GM21528 (cell line): Measurements from ENCODE around the gene MAP1B.

ENCODE experiments used
- ATAC-seq: cut with Tn5 transposase; IDR thresholded peaks from one replicate; pipeline ENCODE4 v1.9.1; 2021; ENCODE audit warnings: mild to moderate bottlenecking, moderate library complexity; ENCODE audit not compliant: unreplicated experiment, low FRiP score

The MAP1B gene

GRCh38 chr5:72184408-72184807, 77.1 kb downstream of the MAP1B start:
- no peak for ATAC-seq

GRCh38 chr5:72185496-72186329, 78.4 kb downstream of the MAP1B start:
- no peak for ATAC-seq

GRCh38 chr5:72187388-72188075, 80.3 kb downstream of the MAP1B start:
- no peak for ATAC-seq

- ATAC-seq, result no peak
Observed at GRCh38 chr5:72188166-72188565, 80.9 kb downstream of the MAP1B start.

GRCh38 chr5:72189146-72189545, 81.9 kb downstream of the MAP1B start:
- no peak for ATAC-seq

- no peak for ATAC-seq
Observed at GRCh38 chr5:72191404-72191803, 84.1 kb downstream of the MAP1B start.

- peak; percentile 84 for ATAC-seq
Observed at GRCh38 chr5:72194846-72195245, 87.6 kb downstream of the MAP1B start.

GRCh38 chr5:72195581-72195980, 88.3 kb downstream of the MAP1B start:
- ATAC-seq, result no peak

- ATAC-seq, result no peak
Observed at GRCh38 chr5:72197393-72197792, 90.1 kb downstream of the MAP1B start.

- no peak for ATAC-seq
Observed at GRCh38 chr5:72199681-72200080, 92.4 kb downstream of the MAP1B start.

- no peak for ATAC-seq
Observed at GRCh38 chr5:72202331-72202825, 95.1 kb downstream of the MAP1B start.

GRCh38 chr5:72203251-72203845, 96.1 kb downstream of the MAP1B start:
- ATAC-seq, result no peak

GRCh38 chr5:72204946-72205345, 97.7 kb downstream of the MAP1B start:
- no peak for ATAC-seq

GRCh38 chr5:72205431-72206009, 98.2 kb downstream of the MAP1B start:
- ATAC-seq, result no peak

- ATAC-seq, result no peak
Observed at GRCh38 chr5:72206160-72206559, 98.9 kb downstream of the MAP1B start.

- no peak for ATAC-seq
Observed at GRCh38 chr5:72206994-72207393, 99.7 kb downstream of the MAP1B start.

- no peak for ATAC-seq
Observed at GRCh38 chr5:72208324-72208926, 101.2 kb downstream of the MAP1B start.

- no peak for ATAC-seq
Observed at GRCh38 chr5:72209147-72210115, 102.2 kb downstream of the MAP1B start.

GRCh38 chr5:72210888-72211678, 103.8 kb downstream of the MAP1B start:
- no peak for ATAC-seq
